Activated B cell treated with CpG ODN at 0.5 μM for 24 hours (primary cell): ENCODE data around the gene CALU. TPM values are rescaled to one million over a fixed set of nuclear protein-coding genes. Genes with fewer than 3 reads are reported as not detected.

ENCODE experiments used
- ATAC-seq: fragments of 200-7000 bp; cut with Tn5 transposase; one replicate; pipeline ENCODE4 v1.10.0; 2021; ENCODE audit warnings: low read depth, mild to moderate bottlenecking, moderate library complexity
- CTCF ChIA-PET: fragments of 350-600 bp; sonication (Branson Sonifier 250); formaldehyde crosslinking; loops from one replicate; lab custom pipeline; 2021; ENCODE audit warnings: antibody characterized with exemption; lab: Charles Lee
- POLR2A ChIA-PET: fragments of 350-600 bp; sonication (Branson Sonifier 250); formaldehyde crosslinking; loops from one replicate; lab custom pipeline; 2021; ENCODE audit warnings: antibody characterized with exemption; lab: Charles Lee
- DNase-seq: peaks from one replicate; pipeline ENCODE4 v3.0.0; 2022
- H3K27ac Mint-ChIP-seq: one replicate; pipeline ENCODE4 v1.8.0; 2020; ENCODE audit warnings: mixed read lengths
- H3K27me3 Mint-ChIP-seq: one replicate; pipeline ENCODE4 v1.8.0; 2021; ENCODE audit warnings: mixed read lengths
- H3K36me3 Mint-ChIP-seq: one replicate; pipeline ENCODE4 v1.8.0; 2021; ENCODE audit warnings: low read depth, mixed read lengths
- H3K4me1 Mint-ChIP-seq: one replicate; pipeline ENCODE4 v1.8.0; 2021; ENCODE audit warnings: mixed read lengths
- H3K4me3 Mint-ChIP-seq: one replicate; pipeline ENCODE4 v1.8.0; 2020; ENCODE audit warnings: mild to moderate bottlenecking, mixed read lengths
- H3K9me3 Mint-ChIP-seq: one replicate; pipeline ENCODE4 v1.8.0; 2020; ENCODE audit warnings: mixed read lengths
- intact Hi-C: fragments of 100-400 bp; cut with micrococcal nuclease; formaldehyde crosslinking; loops from one replicate; pipeline ENCODE4 v1.15.1; 2024
- total RNA-seq: library from RNA; stranded (reverse); gene quantifications from 2 replicates; pipeline ENCODE4 v1.2.3, GENCODE V29; 2022
- TF ChIP-seq, protein P1 (sequence below): fragments of 200-600 bp; IDR thresholded peaks from one replicate; pipeline ENCODE4 v1.8.0; 2022; ENCODE audit warnings: antibody characterized with exemption, mild to moderate bottlenecking

The CALU gene
- total RNA-seq, 1 donor from 2014 or later = 15.4 TPM

DNA sequence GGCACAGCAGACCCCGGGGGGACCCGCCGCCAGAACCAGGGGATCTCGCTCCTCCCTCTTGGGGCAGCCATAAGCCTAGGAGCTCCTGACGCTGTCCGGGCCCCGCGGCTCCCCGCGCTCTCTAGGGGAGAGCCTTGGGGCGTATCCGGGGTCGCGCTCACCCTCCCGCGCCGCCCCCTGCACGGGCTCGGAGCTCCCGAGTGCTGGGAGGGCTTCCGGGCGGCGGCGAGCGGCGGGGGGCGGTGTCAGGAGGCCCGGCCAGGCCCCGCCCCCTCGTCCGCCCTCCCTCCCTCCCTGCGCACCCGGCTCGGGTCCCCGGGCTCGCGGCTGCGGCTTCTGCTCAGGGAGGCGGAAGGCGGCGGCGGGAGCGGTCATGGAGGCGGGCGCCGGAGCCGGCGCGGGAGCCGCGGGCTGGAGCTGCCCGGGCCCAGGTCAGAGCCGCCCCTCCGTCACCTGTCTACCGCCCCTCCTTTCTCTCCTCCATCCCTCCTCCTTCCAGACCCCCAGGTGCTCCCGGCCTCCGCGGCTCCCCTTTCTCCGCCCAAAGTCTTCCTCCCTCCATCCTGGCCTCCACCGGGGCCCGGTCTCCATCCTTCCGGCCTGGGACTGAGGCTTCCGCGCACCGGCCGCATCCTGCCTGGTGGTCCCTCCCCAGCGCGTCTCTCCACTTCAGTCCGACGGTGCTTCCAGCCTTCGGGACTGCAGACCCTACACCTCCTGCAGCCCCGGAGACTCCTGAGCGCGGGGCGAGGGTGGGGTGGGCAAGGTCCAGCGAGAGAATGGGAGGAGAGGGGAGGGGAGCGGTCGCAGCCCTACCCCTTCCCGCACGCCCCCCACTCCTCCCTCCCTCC lies 52.2 kb downstream of the CALU start, which contains the start of gene CCDC136:
CCDC136 (plus strand) TSS at position 848 of the 851 bp plus-strand sequence. CDS start 444 bp downstream, outside the sequence.
- TF ChIP-seq, protein P1, sequence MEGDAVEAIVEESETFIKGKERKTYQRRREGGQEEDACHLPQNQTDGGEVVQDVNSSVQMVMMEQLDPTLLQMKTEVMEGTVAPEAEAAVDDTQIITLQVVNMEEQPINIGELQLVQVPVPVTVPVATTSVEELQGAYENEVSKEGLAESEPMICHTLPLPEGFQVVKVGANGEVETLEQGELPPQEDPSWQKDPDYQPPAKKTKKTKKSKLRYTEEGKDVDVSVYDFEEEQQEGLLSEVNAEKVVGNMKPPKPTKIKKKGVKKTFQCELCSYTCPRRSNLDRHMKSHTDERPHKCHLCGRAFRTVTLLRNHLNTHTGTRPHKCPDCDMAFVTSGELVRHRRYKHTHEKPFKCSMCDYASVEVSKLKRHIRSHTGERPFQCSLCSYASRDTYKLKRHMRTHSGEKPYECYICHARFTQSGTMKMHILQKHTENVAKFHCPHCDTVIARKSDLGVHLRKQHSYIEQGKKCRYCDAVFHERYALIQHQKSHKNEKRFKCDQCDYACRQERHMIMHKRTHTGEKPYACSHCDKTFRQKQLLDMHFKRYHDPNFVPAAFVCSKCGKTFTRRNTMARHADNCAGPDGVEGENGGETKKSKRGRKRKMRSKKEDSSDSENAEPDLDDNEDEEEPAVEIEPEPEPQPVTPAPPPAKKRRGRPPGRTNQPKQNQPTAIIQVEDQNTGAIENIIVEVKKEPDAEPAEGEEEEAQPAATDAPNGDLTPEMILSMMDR = no peak
- CTCF ChIA-PET = no interaction called here
- H3K9me3 Mint-ChIP-seq = no peaks in the 10 kb centered on the region

DNA sequence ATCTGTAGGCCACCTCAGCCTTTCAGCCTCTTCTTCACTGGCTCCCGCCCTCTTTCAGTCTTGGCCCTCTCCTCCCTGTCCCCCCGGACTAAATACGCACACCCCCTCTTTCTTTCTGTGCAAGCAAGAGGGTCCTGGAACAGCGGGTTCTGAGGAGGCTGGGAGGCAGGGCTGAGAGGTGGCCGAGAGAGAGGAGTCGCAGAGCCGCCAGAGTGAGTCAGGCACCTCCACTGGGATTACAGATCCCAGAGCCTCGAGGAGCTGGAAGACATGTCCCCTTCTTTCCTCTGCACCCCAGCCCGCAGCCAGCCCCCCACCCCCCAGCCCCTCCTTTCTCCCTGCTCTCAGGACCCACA lies 52.8 kb downstream of the CALU start:
- Mint-ChIP-seq H3K9me3 (no peaks in the 10 kb centered on the region), H3K4me1 (peaks cover 10% of the 10 kb centered on the region), H3K4me3 (peak overlapping the region; percentile 87), H3K27me3 (no peaks in the 10 kb centered on the region), H3K36me3 (no peaks in the 10 kb centered on the region), H3K27ac (no peak overlapping the region)
- CTCF ChIA-PET = no interaction called here
- intact Hi-C loops = loop anchor here (1.0 to 5.0 kb wide), 3 partner anchors 53 to 145 kb away; partner anchors contain the start of genes ATP6V1F, CALU and IRF5
- TF ChIP-seq, protein P1 = no peak
- ATAC-seq (no peak), DNase-seq (no peak)
- POLR2A ChIA-PET = interaction anchor here (0.9 kb wide), 1 partner anchor 12 kb away, joined by 3 read pairs; no protein-coding TSS in a partner anchor

More for the DNA sequence above, 52.2 kb downstream of the CALU start, which contains the start of gene CCDC136:
- POLR2A ChIA-PET = interaction anchor here (0.7 to 1.1 kb wide), 4 partner anchors 9 to 72 kb away, joined by 3 read pairs; no protein-coding TSS in a partner anchor
- H3K4me1 Mint-ChIP-seq = peaks cover 10% of the 10 kb centered on the region
- peak; percentile 91 for ATAC-seq
- DNase-seq = peak; percentile 71
- peak within 1 kb of the TSS; percentile 87 for H3K4me3 Mint-ChIP-seq
- no peaks in the 10 kb centered on the region for H3K36me3 Mint-ChIP-seq
- intact Hi-C loops = loop anchor here (1.0 to 5.0 kb wide), 3 partner anchors 52 to 146 kb away; partner anchors contain the start of genes ATP6V1F, CALU and IRF5
- H3K27me3 Mint-ChIP-seq = no peaks in the 10 kb centered on the region
- H3K27ac Mint-ChIP-seq = no peak within 1 kb of the TSS

DNA sequence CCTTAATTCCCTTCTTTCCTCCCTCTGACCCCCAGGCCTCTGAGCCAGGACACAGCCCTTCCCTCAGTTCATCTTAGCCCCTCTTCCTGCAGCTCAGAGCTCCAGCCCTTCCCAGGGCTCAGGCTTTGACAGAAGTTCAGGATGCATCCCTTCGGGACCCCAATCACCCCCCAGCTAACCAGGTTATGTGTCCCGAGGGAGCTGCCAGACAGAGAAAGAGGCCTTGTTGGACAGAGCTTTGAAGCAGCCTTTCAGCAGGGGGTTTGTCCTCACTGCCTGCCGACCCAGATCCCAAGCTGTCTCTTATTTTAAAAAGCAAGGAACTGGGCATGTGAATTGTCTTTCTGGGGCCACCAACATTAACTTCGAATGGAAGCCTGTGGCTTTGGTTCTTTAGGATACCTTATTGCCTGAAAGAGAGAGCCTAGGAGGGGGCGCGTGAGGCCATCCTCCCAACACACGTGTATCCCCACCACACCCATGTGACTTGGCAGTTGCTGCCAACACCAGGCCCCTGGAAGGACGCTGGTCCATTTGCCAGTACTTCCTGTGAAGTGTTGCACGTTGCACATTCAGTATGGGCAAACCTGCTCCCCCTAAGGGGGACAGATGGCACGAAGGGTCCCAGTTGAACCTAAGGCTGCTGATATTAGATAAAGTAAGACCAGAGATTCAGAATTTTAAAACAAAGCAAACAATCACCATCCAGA lies 53.5 kb downstream of the CALU start:
- no peak for ATAC-seq
- H3K36me3 Mint-ChIP-seq = no peaks in the 10 kb centered on the region
- ChIA-PET POLR2A (no interaction called here), CTCF (no interaction called here)
- TF ChIP-seq, protein P1 = no peak
- no peak overlapping the region for H3K27ac Mint-ChIP-seq
- no peaks in the 10 kb centered on the region for H3K9me3 Mint-ChIP-seq
- H3K27me3 Mint-ChIP-seq = no peaks in the 10 kb centered on the region
- peaks cover 10% of the 10 kb centered on the region for H3K4me1 Mint-ChIP-seq
- DNase-seq = no peak
- intact Hi-C loops = loop anchor here (5.0 kb wide), 1 partner anchor 145 kb away; the partner anchor contains the start of gene IRF5
- peak overlapping the region; percentile 55 for H3K4me3 Mint-ChIP-seq

DNA sequence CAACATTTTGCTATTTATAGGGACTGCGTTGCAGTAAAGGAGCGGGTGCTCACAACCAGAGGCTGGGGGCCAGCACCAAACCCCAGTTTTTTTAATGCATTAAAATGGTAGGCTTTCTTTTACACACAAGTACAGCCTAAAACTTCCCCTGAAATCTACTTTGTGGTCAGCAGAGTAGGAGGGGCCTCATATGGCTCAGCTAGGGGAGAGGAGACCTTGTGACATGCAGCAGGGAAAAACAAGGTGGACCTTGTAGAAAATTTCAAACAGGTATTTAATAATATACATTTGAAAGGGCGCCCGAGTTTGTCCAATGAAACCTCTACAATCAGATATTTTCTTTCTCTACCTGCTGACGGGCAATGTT lies 54.0 kb downstream of the CALU start:
- H3K27me3 Mint-ChIP-seq = no peaks in the 10 kb centered on the region
- ChIA-PET CTCF (no interaction called here), POLR2A (no interaction called here)
- no peaks in the 10 kb centered on the region for H3K36me3 Mint-ChIP-seq
- TF ChIP-seq, protein P1 = no peak
- H3K4me3 Mint-ChIP-seq = no peak overlapping the region
- H3K27ac Mint-ChIP-seq = no peak overlapping the region
- no peak for DNase-seq
- no peak for ATAC-seq
- peaks cover 10% of the 10 kb centered on the region for H3K4me1 Mint-ChIP-seq
- H3K9me3 Mint-ChIP-seq = no peaks in the 10 kb centered on the region
- intact Hi-C loops = loop anchor here (5.0 kb wide), 1 partner anchor 144 kb away; the partner anchor contains the start of gene IRF5
